A549 (cell line): ENCODE results near the gene ANO4. TPM values are rescaled to one million over a fixed set of nuclear protein-coding genes. Genes with fewer than 3 reads are reported as not detected.

Source experiments
- ATAC-seq, 2 experiments: fragments of 200-7000 bp in 1 of 2; fragments of >200 bp in 1 of 2; cut with Nextera tagmentation in 1 of 2; cut with Tn5 transposase in 1 of 2; 3 replicates each; pipeline versions ENCODE4 v1.8.0 to v1.9.1; 2018 to 2020; ENCODE audit warnings: mild to moderate bottlenecking in 1 of 2, moderate library complexity in 1 of 2
- CTCF ChIA-PET: fragments of 300-600 bp; sonication (Branson Sonifier 250); formaldehyde crosslinking; extraction: SDS; loops from one replicate; lab custom pipeline; 2021; ENCODE audit warnings: antibody characterized with exemption, inconsistent platforms; lab: Yijun Ruan, JAX
- POLR2A ChIA-PET: fragments of 350-600 bp; formaldehyde crosslinking; extraction: SDS; loops from one replicate; lab custom pipeline; 2021; ENCODE audit warnings: antibody characterized with exemption, inconsistent platforms; lab: Yijun Ruan, JAX
- DNase-seq, 2 experiments: peaks; one replicate each; pipeline versions ENCODE4 v3.0.0 to v3.0.0-alpha.2; 2011 to 2016; ENCODE audit warnings: low read depth in 1 of 2, low spot score in 1 of 2
- FAIRE-seq: peaks from 2 replicates; lab custom pipeline; 2011; peaks lifted over from hg19 to GRCh38; lab: Jason Lieb, UNC
- H3K27ac ChIP-seq, 2 experiments: fragments of >200 bp; sonication (Bioruptor Twin); formaldehyde crosslinking; 3 replicates each; pipeline ENCODE4 v1.5.1; 2016 to 2017
- H3K4me1 ChIP-seq: fragments of >200 bp; sonication (Bioruptor Twin); formaldehyde crosslinking; 3 replicates; pipeline ENCODE4 v1.6.1; 2016
- H3K4me2 ChIP-seq: fragments of >200 bp; sonication (Bioruptor Twin); formaldehyde crosslinking; 3 replicates; pipeline ENCODE4 v1.6.1; 2016
- H3K4me3 ChIP-seq: fragments of >200 bp; sonication (Bioruptor Twin); formaldehyde crosslinking; 3 replicates; pipeline ENCODE4 v1.5.1; 2016
- H3K9me3 ChIP-seq: fragments of >200 bp; sonication (Bioruptor Twin); formaldehyde crosslinking; 3 replicates; pipeline ENCODE4 v1.6.1; 2016
- CBX2 ChIP-seq: fragments of 200-600 bp; sonication (generic); IDR thresholded peaks from 2 replicates; pipeline ENCODE4 v1.6.1; 2016; ENCODE audit warnings: low read depth, mild to moderate bottlenecking, borderline replicate concordance
- EHMT2 ChIP-seq: fragments of 200-600 bp; sonication (generic); IDR thresholded peaks from 2 replicates; pipeline ENCODE4 v1.6.1; 2016; ENCODE audit warnings: antibody characterized with exemption, low read depth, mild to moderate bottlenecking, moderate library complexity
- FOSL2 ChIP-seq, 2 experiments: fragments of 450-650 bp in 1 of 2; fragments of >200 bp in 1 of 2; sonication (Bioruptor Twin) in 1 of 2; formaldehyde crosslinking; IDR thresholded peaks; 2 replicates each; pipeline versions ENCODE4 v1.5.0 to v1.6.1; 2016 to 2020; ENCODE audit warnings: mild to moderate bottlenecking in 1 of 2, moderate library complexity in 1 of 2
- HEYL ChIP-seq: fragments of 250-450 bp; sonication (Bioruptor Pico); IDR thresholded peaks from 2 replicates; pipeline ENCODE4 v1.8.0; 2021; ENCODE audit warnings: mild to moderate bottlenecking, moderate library complexity
- HOXB5 ChIP-seq: fragments of 250-450 bp; sonication (Bioruptor Pico); IDR thresholded peaks from 2 replicates; pipeline ENCODE4 v1.5.0; 2020; ENCODE audit warnings: mild to moderate bottlenecking, moderate library complexity
- KDM1A ChIP-seq: fragments of 200-600 bp; sonication (generic); IDR thresholded peaks from 2 replicates; pipeline ENCODE4 v1.6.1; 2016; ENCODE audit warnings: low read depth, mild to moderate bottlenecking
- PBX3 ChIP-seq: IDR thresholded peaks from 2 replicates; pipeline ENCODE4 v1.6.1; 2012
- PHF8 ChIP-seq: fragments of 200-600 bp; sonication (generic); IDR thresholded peaks from 2 replicates; pipeline ENCODE4 v1.6.1; 2016; ENCODE audit warnings: low read depth, mild to moderate bottlenecking, antibody characterized with exemption, moderate library complexity, borderline replicate concordance
- POLR2AphosphoS2 ChIP-seq: conservative IDR thresholded peaks from 2 replicates; pipeline ENCODE4 v1.6.1; 2012; ENCODE audit warnings: low read length, improper control_type of control experiment, inconsistent platforms
- RAD21 ChIP-seq, 2 experiments: fragments of >200 bp in 1 of 2; sonication (Bioruptor Twin) in 1 of 2; formaldehyde crosslinking in 1 of 2; IDR thresholded peaks in 1 of 2; conservative IDR thresholded peaks in 1 of 2; 2 replicates in 1 of 2; 3 replicates in 1 of 2; pipeline ENCODE4 v1.6.1; 2012 to 2018; ENCODE audit warnings: inconsistent platforms in 1 of 2
- RARB ChIP-seq: fragments of 250-450 bp; sonication (Bioruptor Pico); IDR thresholded peaks from 2 replicates; pipeline ENCODE4 v1.8.0; 2021; ENCODE audit warnings: mild to moderate bottlenecking, moderate library complexity
- REST ChIP-seq: fragments of 200-600 bp; sonication (generic); IDR thresholded peaks from 2 replicates; pipeline ENCODE4 v1.6.1; 2016; ENCODE audit warnings: antibody characterized with exemption, mild to moderate bottlenecking, moderate library complexity
- ZC3H11A ChIP-seq: fragments of 450-650 bp; IDR thresholded peaks from 2 replicates; pipeline ENCODE4 v1.6.1; 2014; ENCODE audit warnings: antibody characterized with exemption, mild to moderate bottlenecking
- ZSCAN20 ChIP-seq: fragments of 250-450 bp; sonication (Bioruptor Pico); IDR thresholded peaks from 2 replicates; pipeline ENCODE4 v1.8.0; 2022; ENCODE audit warnings: mild to moderate bottlenecking, moderate library complexity
- WGBS: methylation state at CpG from one replicate; pipeline ENCODE4 v1.1.6; 2017; ENCODE audit errors: missing lambda C conversion rate; 5-methylcytosine and 5-hydroxymethylcytosine counted together
- polyA plus RNA-seq, 4 experiments: library from polyadenylated mRNA; depleted of rRNA in 3 of 4; stranded (reverse); fragments of >200 nt; fragmentation: RNase III in 1 of 4; extraction: RNeasy Plus Mini Kit Qiagen cat#74134 plus additional on column Dnase treatment in 1 of 4; gene quantifications; 2 replicates in 3 of 4; 3 replicates in 1 of 4; pipeline ENCODE4 v1.2.3, GENCODE V29; 2011 to 2017

The ANO4 gene
- polyA plus RNA-seq, 2 of the 4 experiments (the other 2 are of a cell fraction): 0.17 TPM; not detected in 1

GRCh38 chr12:100875771-100876170 lies 81.2 kb downstream of the ANO4 start (continued):
- TF ChIP-seq KDM1A (no peak), PHF8 (no peak)

GRCh38 chr12:100877776-100878175 lies 83.2 kb downstream of the ANO4 start:
- no peak for ATAC-seq
- Histone ChIP-seq H3K9me3 (no peaks in the 10 kb centered on the region), H3K4me1 (no peaks in the 10 kb centered on the region)
- CTCF ChIA-PET: no interaction called here
- 0% methylated on average over 2 of the region's 2 CpGs for WGBS
- no peak for TF ChIP-seq PBX3
- TF ChIP-seq ZC3H11A: no peak
- no peak for TF ChIP-seq REST
- TF ChIP-seq, all 56 proteins: peak for 0
- H3K27ac ChIP-seq: no peak overlapping the region
- POLR2A ChIA-PET: no interaction called here
- no peak overlapping the region for H3K4me3 ChIP-seq
- DNase-seq (peak in 1 of 2 experiments; percentile 21), FAIRE-seq (no peak)
- H3K4me2 ChIP-seq: no peak overlapping the region

GRCh38 chr12:100895192-100895591 lies 100.6 kb downstream of the ANO4 start:
- DNase-seq (no peak), ATAC-seq (no peak), FAIRE-seq (no peak)
- no peaks in the 10 kb centered on the region for H3K9me3 ChIP-seq
- WGBS: 10% methylated on average over 2 of the region's 2 CpGs
- H3K4me3 ChIP-seq: no peak overlapping the region
- no peak overlapping the region for H3K27ac ChIP-seq
- no peaks in the 10 kb centered on the region for H3K4me1 ChIP-seq
- no peak for TF ChIP-seq POLR2AphosphoS2
- TF ChIP-seq HEYL (CRISPR knock-in tag): no peak
- TF ChIP-seq EHMT2: no peak
- TF ChIP-seq ZSCAN20: no peak
- POLR2A ChIA-PET: no interaction called here
- no peak overlapping the region for H3K4me2 ChIP-seq
- CTCF ChIA-PET: no interaction called here

- TF ChIP-seq HOXB5: no peak
- no peak for TF ChIP-seq RARB (CRISPR knock-in tag)
- no peak for TF ChIP-seq RAD21 (conservative IDR thresholded peaks at IDR 0.05 in 1 of 2, IDR thresholded peaks at IDR 0.05 in 1 of 2)
- TF ChIP-seq CBX2: no peak
- TF ChIP-seq, all 56 proteins: peak for 0
- FAIRE-seq: no peak
- ChIA-PET CTCF (no interaction called here), POLR2A (no interaction called here)
- no peak overlapping the region for H3K4me2 ChIP-seq
- no peak for DNase-seq
- WGBS: 26% methylated on average over 5 of the region's 5 CpGs
- H3K9me3 ChIP-seq: no peaks in the 10 kb centered on the region
- H3K4me3 ChIP-seq: no peak overlapping the region
- ATAC-seq: no peak
- H3K27ac ChIP-seq: no peak overlapping the region
- H3K4me1 ChIP-seq: no peaks in the 10 kb centered on the region
These were observed 101.6 kb downstream of the ANO4 start for GRCh38 chr12:100896192-100896591.

GRCh38 chr12:100897240-100897639 lies 102.7 kb downstream of the ANO4 start:
- DNase-seq (no peak), ATAC-seq (no peak), FAIRE-seq (no peak)
- H3K4me2 ChIP-seq: no peak overlapping the region
- no peak overlapping the region for H3K4me3 ChIP-seq
- ChIA-PET CTCF (no interaction called here), POLR2A (no interaction called here)
- H3K27ac ChIP-seq: no peak overlapping the region
- TF ChIP-seq FOSL2 (IDR thresholded peaks at IDR 0.05) (no peak), FOSL2 (CRISPR knock-in tag; IDR thresholded peaks at IDR 0.05) (no peak)
- H3K4me1 ChIP-seq: no peaks in the 10 kb centered on the region
- H3K9me3 ChIP-seq: no peaks in the 10 kb centered on the region
- 16% methylated on average over 5 of the region's 5 CpGs for WGBS
